HG03432 (cell line): Measurements from ENCODE around the gene CEACAM3.

ENCODE experiments used
- ATAC-seq: cut with Tn5 transposase; IDR thresholded peaks from one replicate; pipeline ENCODE4 v1.9.1; 2021; ENCODE audit warnings: mild to moderate bottlenecking, moderate library complexity; ENCODE audit not compliant: unreplicated experiment

CEACAM3 gene

GRCh38 chr19:41792513-41793413 lies 3.6 kb upstream of the CEACAM3 start:
- no peak for ATAC-seq

DNA sequence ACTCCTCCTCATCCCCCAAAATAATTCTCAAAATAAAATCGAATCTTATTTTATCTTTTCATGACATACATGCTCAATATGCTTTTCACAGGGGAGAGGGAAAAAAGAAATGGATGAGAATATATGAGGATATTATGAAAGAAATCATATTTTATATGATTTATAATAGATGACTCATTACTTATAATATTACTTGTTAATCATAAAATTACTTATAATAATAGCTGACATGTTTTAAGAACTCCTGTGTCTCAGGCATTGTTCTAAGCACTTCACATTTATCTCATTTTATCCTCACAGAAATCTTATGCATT lies 3.0 kb upstream of the CEACAM3 start:
- no peak for ATAC-seq

- ATAC-seq = no peak
Measured at GRCh38 chr19:41795031-41795461, 1.3 kb upstream of the CEACAM3 start.

DNA sequence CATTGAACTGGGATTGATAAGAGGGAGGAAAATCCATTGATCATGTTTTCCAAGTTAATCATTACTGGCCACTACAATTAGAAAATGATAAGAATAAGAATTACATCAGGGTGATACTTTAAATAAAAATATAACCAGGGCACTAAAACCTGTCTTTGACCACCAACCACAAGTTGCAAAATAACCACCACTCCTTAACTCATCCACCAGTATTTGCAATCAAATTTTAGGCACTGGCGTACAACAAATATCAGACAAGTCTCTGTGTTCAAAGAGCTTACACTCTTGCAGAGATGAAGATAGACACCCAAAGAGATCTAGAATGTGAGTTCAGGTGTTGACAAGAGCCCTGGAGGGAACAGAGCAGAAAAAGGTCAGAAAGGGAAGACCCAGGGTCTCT lies 514 bp downstream of the CEACAM3 start:
- no peak for ATAC-seq

- ATAC-seq = no peak
Measured at GRCh38 chr19:41799444-41800000, 3.1 kb downstream of the CEACAM3 start.

DNA sequence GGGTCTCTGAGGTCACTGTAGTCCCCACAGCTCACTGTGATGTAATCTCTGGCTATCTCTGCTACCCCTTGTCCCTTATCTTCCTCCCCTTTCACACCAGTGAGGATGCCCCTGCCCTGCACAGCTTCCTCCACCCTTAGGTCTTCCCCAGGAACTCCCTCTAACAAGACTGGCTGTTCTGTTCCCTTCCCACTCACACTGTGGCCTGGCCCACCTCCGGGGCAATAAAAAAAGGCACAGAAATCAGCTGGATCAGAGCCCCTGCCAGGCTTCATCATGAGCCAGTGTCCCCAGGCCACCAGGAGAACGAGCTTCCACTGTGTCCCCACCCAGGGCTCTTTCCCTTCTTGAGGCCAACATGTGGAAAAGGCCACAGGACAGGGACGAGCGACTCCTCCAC lies 4.6 kb downstream of the CEACAM3 start:
- ATAC-seq = no peak

GRCh38 chr19:41801792-41802211 lies 5.4 kb downstream of the CEACAM3 start:
- no peak for ATAC-seq

DNA sequence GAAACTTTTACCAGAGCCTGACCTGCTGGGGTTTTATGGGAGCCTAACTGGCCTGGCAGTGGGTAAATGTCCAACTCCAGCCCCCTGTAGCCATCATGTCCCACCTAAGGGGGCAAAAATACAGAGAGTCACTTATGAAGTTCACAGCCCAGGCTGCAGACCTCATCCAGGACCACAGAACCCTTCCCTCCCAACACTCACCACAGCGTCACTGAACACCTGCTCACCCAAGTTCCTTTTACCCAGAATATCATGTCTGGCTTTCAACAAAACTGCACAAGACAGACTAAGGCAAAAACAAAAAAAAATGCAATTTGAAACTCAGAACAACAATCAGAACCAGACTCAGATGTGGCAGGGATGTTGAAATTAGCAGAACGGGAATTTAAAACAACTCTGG lies 6.4 kb downstream of the CEACAM3 start:
- no peak for ATAC-seq

DNA sequence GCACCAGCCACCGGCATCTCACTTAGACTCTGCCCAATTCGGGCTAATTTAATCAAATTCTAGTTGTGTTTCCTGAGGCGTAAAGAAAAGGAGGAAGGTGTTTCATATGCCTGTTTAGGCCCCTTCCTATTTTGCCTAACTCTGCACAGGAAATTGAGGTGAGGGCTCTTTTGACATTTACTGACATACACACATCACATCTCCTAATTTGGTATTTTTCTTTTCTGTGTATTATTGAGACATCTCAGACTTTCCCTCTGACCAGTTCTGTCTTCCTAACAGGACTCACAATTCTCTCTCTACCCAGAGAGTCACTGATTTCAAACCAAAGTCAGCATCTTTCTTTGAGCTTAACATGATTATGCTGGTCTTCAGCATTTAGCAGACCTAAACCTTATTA lies 7.9 kb downstream of the CEACAM3 start:
- no peak for ATAC-seq

GRCh38 chr19:41807176-41807575 lies 10.8 kb downstream of the CEACAM3 start:
- no peak for ATAC-seq

DNA sequence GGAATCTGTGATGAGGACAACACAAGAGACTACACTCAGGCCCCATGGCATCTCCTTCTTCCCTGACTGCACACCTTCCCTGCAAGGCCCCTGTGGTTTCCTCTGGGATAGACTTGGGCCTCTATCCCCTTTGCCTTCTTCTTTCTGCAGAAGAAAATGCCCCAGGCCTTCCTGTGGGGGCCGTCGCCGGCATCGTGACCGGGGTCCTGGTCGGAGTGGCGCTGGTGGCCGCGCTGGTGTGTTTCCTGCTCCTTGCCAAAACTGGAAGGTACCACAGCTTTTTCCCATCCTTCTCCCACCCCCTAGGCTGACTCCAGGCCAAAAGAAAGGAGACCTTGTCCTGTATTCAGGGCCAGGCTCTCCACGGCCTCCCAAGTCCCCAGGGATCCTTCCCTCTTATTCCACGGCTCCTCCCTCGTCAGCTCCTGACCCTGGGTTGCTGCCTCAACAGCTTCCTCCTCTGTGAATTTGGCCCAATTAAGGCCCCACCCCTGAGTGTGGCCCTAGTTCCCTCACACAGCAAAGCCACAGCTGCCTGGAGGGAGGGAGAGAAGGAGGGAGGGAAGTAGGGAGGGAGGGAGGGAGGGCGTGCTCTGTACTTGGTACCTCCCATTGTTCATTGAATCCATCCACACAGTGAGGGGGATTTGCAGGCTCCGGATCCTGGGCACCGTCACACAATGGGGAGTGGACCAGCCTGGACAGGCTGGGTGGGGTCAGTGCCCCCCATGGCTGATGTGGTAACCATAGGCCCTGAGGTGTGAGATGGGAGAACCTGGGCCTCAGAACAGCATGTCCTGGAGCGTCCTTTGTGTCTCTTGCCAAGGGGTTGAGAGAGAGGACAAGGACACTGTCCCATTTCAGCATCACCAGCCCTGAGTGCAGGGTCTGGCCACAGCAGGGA lies 12.5 kb downstream of the CEACAM3 start:
- no peak for ATAC-seq

DNA sequence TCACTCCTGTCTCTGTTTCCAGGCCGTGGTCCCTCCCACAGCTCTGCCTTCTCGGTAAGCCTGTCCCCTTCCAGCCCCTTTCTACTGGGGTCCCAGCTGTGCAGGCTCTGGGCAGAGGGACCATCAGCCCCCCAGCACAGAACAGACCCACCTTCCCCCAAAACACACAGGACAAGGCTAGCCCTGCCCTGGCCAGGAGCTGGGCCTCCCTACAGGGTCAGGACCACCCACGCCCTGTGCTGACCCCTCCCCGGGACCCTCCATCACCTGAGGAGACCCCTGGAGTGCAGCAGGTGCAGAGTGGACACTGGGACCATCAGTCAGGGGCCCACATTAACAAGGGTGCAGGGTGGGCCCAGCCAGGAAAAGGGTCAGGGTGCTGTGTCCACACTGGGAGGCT lies 13.9 kb downstream of the CEACAM3 start:
- no peak for ATAC-seq

- ATAC-seq = no peak
Measured at GRCh38 chr19:41811036-41811435, 14.6 kb downstream of the CEACAM3 start.

GRCh38 chr19:41811981-41812380 lies 15.6 kb downstream of the CEACAM3 start:
- ATAC-seq = no peak

- no peak for ATAC-seq
Measured at GRCh38 chr19:41813911-41814310, 17.5 kb downstream of the CEACAM3 start.

- ATAC-seq = no peak
Measured at GRCh38 chr19:41815301-41815700, 18.9 kb downstream of the CEACAM3 start.

GRCh38 chr19:41816761-41817160 lies 20.4 kb downstream of the CEACAM3 start:
- ATAC-seq = no peak

- ATAC-seq = no peak
Measured at GRCh38 chr19:41821003-41821735, 24.8 kb downstream of the CEACAM3 start.

DNA sequence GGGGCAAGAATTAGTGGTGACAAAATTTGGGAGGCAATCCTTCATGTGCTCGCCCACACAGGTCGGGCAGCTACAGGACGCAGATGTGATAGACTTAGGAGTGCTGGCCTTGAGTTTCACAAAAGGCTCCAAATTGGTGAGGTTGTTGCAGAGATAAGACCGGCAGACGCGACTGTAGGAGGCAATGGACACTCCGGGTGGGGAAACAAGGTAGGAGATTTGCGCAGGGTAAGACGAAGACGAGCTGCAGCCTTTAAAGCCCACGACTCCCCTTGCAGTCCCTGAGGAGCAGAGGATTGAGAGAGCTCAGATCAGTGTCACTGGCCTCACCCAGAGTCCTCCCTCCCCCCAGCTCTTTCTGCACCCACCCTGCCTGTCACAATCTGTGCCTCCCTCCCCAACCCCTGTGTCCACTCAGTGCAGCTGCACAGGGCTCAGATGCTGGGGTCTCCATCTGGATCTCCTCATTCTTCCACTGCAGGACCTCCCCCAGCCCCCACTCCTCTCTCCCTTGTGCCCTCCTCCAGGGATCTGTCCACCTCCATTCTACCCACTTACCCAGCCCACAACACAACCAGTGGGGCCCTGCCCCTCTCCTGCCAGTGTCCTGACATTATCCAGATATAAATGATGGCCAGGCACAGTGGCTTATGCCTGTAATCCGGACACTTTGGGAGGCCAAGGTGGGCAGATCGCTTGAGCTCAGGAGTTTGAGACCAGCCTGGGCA lies 41.8 kb downstream of the CEACAM3 start:
- ATAC-seq = no peak

DNA sequence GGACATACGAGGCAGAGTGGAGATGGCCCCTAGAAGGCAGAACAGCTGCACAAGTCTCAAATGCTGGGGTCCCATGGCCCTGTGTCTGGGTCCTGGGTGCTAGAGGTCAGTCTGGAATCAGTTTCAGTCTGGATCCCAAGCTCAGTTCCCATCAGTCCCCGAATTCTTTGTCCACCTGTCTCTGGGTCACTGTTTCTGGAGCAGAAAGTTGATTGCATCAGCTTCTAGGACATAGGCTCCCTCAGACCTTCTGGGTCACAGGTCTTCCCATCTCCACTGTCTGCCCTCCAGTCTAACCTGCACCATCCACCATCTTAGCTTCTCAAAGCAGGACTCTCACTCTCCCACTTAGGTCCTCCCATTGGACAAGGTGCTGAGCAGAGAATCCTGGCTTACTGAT lies 42.8 kb downstream of the CEACAM3 start:
- no peak for ATAC-seq
